Ovary (tissue), 9 donors: Measurements from ENCODE around the gene SMIM41. TPM values are rescaled to one million over a fixed set of nuclear protein-coding genes. Genes with fewer than 3 reads are reported as not detected.

ENCODE experiments used
- DNase-seq, 5 donors: peaks; one replicate each; pipeline ENCODE4 v3.0.0-alpha.2; 2019 to 2020
- H3K27ac ChIP-seq, 2 donors: fragments of 200-600 bp; one replicate each; pipeline versions ENCODE4 v1.5.1 to v1.8.0; 2019 to 2022
- H3K27me3 ChIP-seq: fragments of 200-600 bp; one replicate; pipeline ENCODE4 v1.8.0; 2022
- H3K36me3 ChIP-seq: fragments of 200-600 bp; sonication (generic); one replicate; pipeline ENCODE4 v1.5.1; 2019
- H3K4me1 ChIP-seq: one replicate; pipeline ENCODE4 v1.8.1; 2013; ENCODE audit warnings: mild to moderate bottlenecking, moderate library complexity; ENCODE audit not compliant: insufficient read depth
- H3K4me3 ChIP-seq: fragments of 200-600 bp; sonication (generic); one replicate; pipeline ENCODE4 v1.5.1; 2017
- H3K9me3 ChIP-seq, 2 donors: fragments of 200-600 bp in 1 of 2; sonication (generic) in 1 of 2; one replicate each; pipeline versions ENCODE4 v1.5.1 to v1.8.1; 2013 to 2019; ENCODE audit warnings: mild to moderate bottlenecking in 1 of 2, moderate library complexity in 1 of 2
- EP300 ChIP-seq: sonication (generic); formaldehyde crosslinking; IDR thresholded peaks from one replicate; pipeline ENCODE4 v1.6.1; 2017; ENCODE audit warnings: antibody characterized with exemption
- POLR2A ChIP-seq: fragments of 450-650 bp; IDR thresholded peaks from one replicate; pipeline ENCODE4 v1.6.1; 2017; ENCODE audit warnings: antibody characterized with exemption, mild to moderate bottlenecking, moderate library complexity
- WGBS, 3 donors: extraction: QIAGEN DNeasy Blood & Tissue Kit in 1 of 3; methylation state at CpG; one replicate each; pipeline versions ENCODE4 v1.1.5 to v1.1.7; 2013 to 2017; 5-methylcytosine and 5-hydroxymethylcytosine counted together
- intact Hi-C, 4 donors: fragments of 100-400 bp; cut with DNase I; formaldehyde crosslinking; loops; one replicate each; pipeline versions ENCODE4 v1.11.0 to v1.15.1; 2022 to 2023
- polyA plus RNA-seq, 2 donors: library from polyadenylated mRNA; stranded (reverse); fragments of 200-250 nt in 1 of 2; fragments of 350-450 nt in 1 of 2; fragmentation: Illumina TruSeq in 1 of 2; extraction: RNeasy Lipid Tissue Mini Kit (QIAGEN cat#74804) in 1 of 2; gene quantifications; one replicate each; pipeline ENCODE4 v1.2.3, GENCODE V29; 2013 to 2014
- total RNA-seq, 7 donors: library from RNA; depleted of rRNA in 2 of 7; stranded (reverse); fragments of >200 nt in 2 of 7; fragmentation: NEBNext Ultra II Directional in 3 of 7; extraction: Animal tissue kit (Norgen Biotek cat#: 25700) in 3 of 7; gene quantifications; one replicate each; pipeline versions ENCODE4 v1.1.0 to v1.2.4, GENCODE V29; 2016 to 2023
- TF ChIP-seq, protein P1 (sequence below), 3 donors: fragments of 450-650 bp in 2 of 3; fragments of 200-600 bp in 1 of 3; IDR thresholded peaks; one replicate each; pipeline versions ENCODE4 v1.5.1 to v1.8.0; 2016 to 2022; ENCODE audit warnings: antibody characterized with exemption in 3 of 3, mild to moderate bottlenecking in 1 of 3
- donor health status: DM: no; HTN: no; CAD: no; lungs with moderate emphysema.
- donor health status: DM: no; HTN: no; CAD: no.
- donor health status: Bipolar disorder and iron deficiency.
- donor health status: DM: yes; HTN: yes; CAD: no.
- donor health status: DM: no; HTN: no; CAD: no.
- donor health status: DM: yes; HTN: yes; CAD: no.

The SMIM41 gene
- total and polyA plus RNA-seq, 9 donors: 0.32 to 4.5 (median 2.8) TPM

DNA sequence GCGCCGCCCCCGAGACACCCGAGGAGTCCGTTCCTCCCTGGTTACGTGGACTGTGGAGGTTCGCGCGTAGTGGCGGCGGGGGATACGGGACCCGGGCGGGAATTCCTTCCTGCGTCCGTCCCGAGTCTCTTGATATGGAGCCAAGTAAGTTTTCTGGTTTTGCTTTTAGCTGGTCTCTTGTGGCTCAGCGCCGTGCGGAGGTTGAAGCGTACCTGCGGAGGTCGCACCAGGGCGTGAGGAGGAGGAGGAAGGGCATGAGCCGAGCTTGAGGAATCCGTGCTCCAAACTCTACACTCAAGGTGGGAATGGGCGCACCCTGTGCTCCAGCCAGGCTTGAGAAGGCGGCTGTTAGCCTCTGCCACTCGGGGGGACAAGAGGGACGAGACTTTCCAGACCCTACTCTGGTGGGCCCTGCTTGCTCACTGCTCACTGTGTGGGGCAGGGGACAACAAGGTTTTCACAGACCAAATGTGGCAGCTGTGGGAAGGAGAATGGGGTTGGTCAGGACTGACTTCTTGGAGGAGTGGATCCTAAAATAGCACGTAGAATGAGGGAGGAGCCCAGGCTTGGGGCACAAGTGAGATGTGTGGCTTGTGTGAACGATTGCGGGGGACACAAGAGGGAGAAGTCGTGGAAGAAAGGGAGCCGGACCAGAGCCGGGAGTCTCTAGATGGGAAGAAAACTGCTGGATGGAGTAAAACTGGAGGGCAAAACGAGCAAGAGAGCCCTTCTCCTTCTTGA is 9.1 kb upstream of the SMIM41 start:
- Histone ChIP-seq H3K36me3 (no peaks in the 10 kb centered on the region), H3K27me3 (no peaks in the 10 kb centered on the region), H3K9me3 (no peaks in the 10 kb centered on the region), H3K4me3 (peak overlapping the region; percentile 61), H3K4me1 (peaks cover 7% of the 10 kb centered on the region), H3K27ac (peak overlapping the region in 1 of 2 donors; percentile 82)
- DNase-seq: peak in 1 of 5 donors; percentile 20
- WGBS, 3 donors: 0 to 2% (median 1%) methylated on average over 35 to 37 of the region's 37 CpGs
- TF ChIP-seq EP300: no peak
- no peak for TF ChIP-seq POLR2A
- TF ChIP-seq, protein P1, sequence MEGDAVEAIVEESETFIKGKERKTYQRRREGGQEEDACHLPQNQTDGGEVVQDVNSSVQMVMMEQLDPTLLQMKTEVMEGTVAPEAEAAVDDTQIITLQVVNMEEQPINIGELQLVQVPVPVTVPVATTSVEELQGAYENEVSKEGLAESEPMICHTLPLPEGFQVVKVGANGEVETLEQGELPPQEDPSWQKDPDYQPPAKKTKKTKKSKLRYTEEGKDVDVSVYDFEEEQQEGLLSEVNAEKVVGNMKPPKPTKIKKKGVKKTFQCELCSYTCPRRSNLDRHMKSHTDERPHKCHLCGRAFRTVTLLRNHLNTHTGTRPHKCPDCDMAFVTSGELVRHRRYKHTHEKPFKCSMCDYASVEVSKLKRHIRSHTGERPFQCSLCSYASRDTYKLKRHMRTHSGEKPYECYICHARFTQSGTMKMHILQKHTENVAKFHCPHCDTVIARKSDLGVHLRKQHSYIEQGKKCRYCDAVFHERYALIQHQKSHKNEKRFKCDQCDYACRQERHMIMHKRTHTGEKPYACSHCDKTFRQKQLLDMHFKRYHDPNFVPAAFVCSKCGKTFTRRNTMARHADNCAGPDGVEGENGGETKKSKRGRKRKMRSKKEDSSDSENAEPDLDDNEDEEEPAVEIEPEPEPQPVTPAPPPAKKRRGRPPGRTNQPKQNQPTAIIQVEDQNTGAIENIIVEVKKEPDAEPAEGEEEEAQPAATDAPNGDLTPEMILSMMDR (IDR thresholded peaks at IDR 0.05): no peak
- intact Hi-C loops: no loop called here

DNA sequence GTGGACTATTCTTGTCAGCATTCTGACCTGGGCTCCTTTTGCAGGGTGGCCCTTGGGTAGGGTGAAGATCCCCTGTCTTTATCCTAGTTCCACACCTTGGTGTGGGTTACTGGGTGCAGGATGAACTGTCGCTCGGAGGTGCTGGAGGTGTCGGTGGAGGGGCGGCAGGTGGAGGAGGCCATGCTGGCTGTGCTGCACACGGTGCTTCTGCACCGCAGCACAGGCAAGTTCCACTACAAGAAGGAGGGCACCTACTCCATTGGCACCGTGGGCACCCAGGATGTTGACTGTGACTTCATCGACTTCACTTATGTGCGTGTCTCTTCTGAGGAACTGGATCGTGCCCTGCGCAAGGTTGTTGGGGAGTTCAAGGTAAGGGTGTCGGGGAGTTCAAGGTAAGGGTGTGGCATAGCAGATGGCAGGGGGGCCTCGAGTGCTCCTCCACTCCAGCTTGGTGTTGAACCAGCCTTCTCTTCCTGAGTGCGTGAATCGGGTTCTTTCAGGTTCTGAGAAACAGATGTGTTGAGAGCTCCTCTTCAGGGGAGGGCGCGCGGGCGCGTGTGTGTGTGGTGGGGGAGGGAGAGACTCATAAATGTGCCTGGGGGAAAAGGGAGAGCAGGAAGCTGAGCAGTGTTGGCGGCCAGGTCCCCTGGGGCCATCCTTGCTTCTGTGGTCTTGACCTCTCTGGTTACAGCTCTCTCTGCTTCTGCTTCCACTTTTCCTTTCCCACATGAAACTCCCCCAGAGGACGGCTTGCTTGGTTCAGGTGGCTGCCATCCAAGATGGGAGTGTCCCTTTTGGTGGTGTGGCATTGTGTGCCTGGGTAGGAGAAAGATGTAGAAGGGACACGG is 5.7 kb upstream of the SMIM41 start:
- peak in 3 of 5 donors; percentile 28 to 39 (median 34) for DNase-seq
- no peaks in the 10 kb centered on the region for H3K36me3 ChIP-seq
- peaks cover 7% of the 10 kb centered on the region for H3K4me1 ChIP-seq
- H3K9me3 ChIP-seq: no peaks in the 10 kb centered on the region
- no peak overlapping the region for H3K4me3 ChIP-seq
- intact Hi-C loops: no loop called here
- no peak overlapping the region for H3K27ac ChIP-seq
- WGBS, 3 donors: 69 to 74% (median 70%) methylated on average over 21 to 23 of the region's 23 CpGs
- no peaks in the 10 kb centered on the region for H3K27me3 ChIP-seq
- TF ChIP-seq, protein P1 (IDR thresholded peaks at IDR 0.05): no peak
- no peak for TF ChIP-seq EP300

DNA sequence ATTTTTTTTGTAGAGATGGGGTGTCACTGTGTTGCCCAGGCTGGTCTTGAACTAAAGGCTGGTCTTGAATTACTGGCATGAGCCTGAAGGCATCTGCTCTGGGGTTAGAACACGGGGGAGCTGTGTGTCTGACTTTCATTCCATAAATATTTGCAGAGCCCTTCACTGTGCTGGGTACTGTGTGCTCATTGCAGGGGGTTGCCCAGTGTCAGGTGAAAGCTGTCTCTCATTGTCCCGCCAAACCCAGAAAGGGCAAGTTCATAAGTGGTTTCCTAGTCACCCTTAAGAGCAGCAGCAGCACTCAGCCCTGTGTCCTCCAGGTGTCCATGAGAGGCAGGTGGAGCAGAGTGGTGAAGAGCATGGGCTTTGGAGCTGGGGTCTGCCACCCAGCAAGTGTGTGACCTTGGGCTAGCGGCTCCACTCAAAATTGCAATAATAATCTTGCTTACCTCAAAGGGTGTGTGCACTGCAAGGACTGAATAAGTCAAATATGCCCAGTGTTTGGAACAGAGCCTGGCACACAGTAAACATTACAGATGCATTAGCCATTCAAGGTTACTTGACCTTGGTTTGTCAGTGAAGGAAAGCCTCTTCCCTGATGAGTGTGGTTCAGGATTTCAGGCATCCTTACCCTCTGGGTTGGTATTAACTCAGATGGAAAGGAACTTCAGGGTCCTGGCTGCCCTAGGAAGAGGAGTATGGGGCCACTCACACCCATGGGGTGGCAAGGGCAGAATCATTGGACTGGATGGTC is 4.4 kb upstream of the SMIM41 start:
- intact Hi-C loops: no loop called here
- Histone ChIP-seq H3K27ac (no peak overlapping the region), H3K9me3 (no peaks in the 10 kb centered on the region), H3K4me3 (no peak overlapping the region), H3K4me1 (peaks cover 9% of the 10 kb centered on the region), H3K36me3 (no peaks in the 10 kb centered on the region), H3K27me3 (no peaks in the 10 kb centered on the region)
- 56 to 75% (median 64%) methylated on average over 3 of the region's 3 CpGs for WGBS, 3 donors
- DNase-seq: peak in 2 of 5 donors; percentile 9 to 17
- TF ChIP-seq EP300: no peak
- no peak for TF ChIP-seq POLR2A
- TF ChIP-seq, protein P1 (IDR thresholded peaks at IDR 0.05): no peak

DNA sequence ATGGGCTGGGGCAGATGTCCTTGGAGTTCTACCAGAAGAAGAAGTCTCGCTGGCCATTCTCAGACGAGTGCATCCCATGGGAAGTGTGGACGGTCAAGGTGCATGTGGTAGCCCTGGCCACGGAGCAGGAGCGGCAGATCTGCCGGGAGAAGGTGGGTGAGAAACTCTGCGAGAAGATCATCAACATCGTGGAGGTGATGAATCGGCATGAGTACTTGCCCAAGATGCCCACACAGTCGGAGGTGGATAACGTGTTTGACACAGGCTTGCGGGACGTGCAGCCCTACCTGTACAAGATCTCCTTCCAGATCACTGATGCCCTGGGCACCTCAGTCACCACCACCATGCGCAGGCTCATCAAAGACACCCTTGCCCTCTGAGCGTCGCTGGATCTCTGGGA is 2.7 kb upstream of the SMIM41 start:
- Histone ChIP-seq H3K9me3 (no peaks in the 10 kb centered on the region), H3K36me3 (no peaks in the 10 kb centered on the region), H3K4me3 (no peak overlapping the region), H3K4me1 (peaks cover 13% of the 10 kb centered on the region), H3K27ac (no peak overlapping the region), H3K27me3 (no peaks in the 10 kb centered on the region)
- TF ChIP-seq, protein P1 (IDR thresholded peaks at IDR 0.05): no peak
- TF ChIP-seq POLR2A (no peak), EP300 (no peak)
- WGBS, 3 donors: 91 to 93% (median 93%) methylated on average over 16 of the region's 16 CpGs
- DNase-seq: peak in 2 of 5 donors; percentile 21 to 23
- intact Hi-C loops: no loop called here
